ENCODE measurements around the gene SLC36A3. TPM values are rescaled to one million over a fixed set of nuclear protein-coding genes. Genes with fewer than 3 reads are reported as not detected.

The SLC36A3 gene
- total RNA-seq, 1 experiment from 2014 or later, result not detected

GRCh38 chr5:151310932-151311331 is 7.4 kb upstream of the SLC36A3 start:
- Histone ChIP-seq H3K9me2 (ENCODE audit: insufficient read depth) (no peaks in the 10 kb centered on the region), H3K27me3 (ENCODE audit: insufficient read depth, low read length) (no peaks in the 10 kb centered on the region), H4K20me1 (ENCODE audit: insufficient read depth) (no peaks in the 10 kb centered on the region), H3K36me3 (ENCODE audit: control insufficient read depth in 1 of 2, insufficient read depth in 2 of 2, low read length in 2 of 2) (no peaks in the 10 kb centered on the region), H3K9ac (ENCODE audit: low read length) (no peak overlapping the region), H3K4me3 (replicated peaks in 1 of 2; ENCODE audit: low read depth in 1 of 2, low read length in 2 of 2) (no peak overlapping the region), H2AFZ (ENCODE audit: low read depth, low read length, poor library complexity, severe bottlenecking) (no peak overlapping the region), H3K79me2 (ENCODE audit: insufficient read depth, low read length) (no peaks in the 10 kb centered on the region), H3K4me1 (ENCODE audit: control insufficient read depth in 1 of 2, insufficient read depth in 2 of 2, low read length in 2 of 2) (no peaks in the 10 kb centered on the region), H3K9me3 (ENCODE audit: control insufficient read depth in 1 of 2, insufficient read depth in 1 of 2, low read depth in 1 of 2, low read length in 2 of 2) (no peaks in the 10 kb centered on the region), H3K4me2 (ENCODE audit: low read length) (no peak overlapping the region), H3K27ac (ENCODE audit: low read depth, low read length) (no peak overlapping the region)
- DNase-seq (ENCODE audit: low read depth, low spot score) (no peak), ATAC-seq (no peak)
- ChIA-PET POLR2A (no interaction called here), RAD21 (ENCODE audit: low non-redundant PET in 1 of 2, low total read pairs in 2 of 2, uncharacterized antibody in 2 of 2, unreplicated experiment in 2 of 2) (interaction anchor here in 1 of 2 experiments (0.6 kb wide), 1 partner anchor 74 kb away, joined by 4 read pairs; no protein-coding TSS in a partner anchor), CTCF (no interaction called here)
- TF ChIP-seq EZH2phosphoT487 (IDR thresholded peaks at IDR 0.05; ENCODE audit: borderline replicate concordance) (no peak), ELF1 (IDR thresholded peaks at IDR 0.05; ENCODE audit: borderline replicate concordance, low read depth) (no peak), EZH2 (IDR thresholded peaks at IDR 0.05) (no peak), ZFX (IDR thresholded peaks at IDR 0.05) (no peak), REST (IDR thresholded peaks at IDR 0.05; ENCODE audit: low read depth) (no peak), SIN3A (IDR thresholded peaks at IDR 0.05; ENCODE audit: low read depth) (no peak), ZBTB33 (IDR thresholded peaks at IDR 0.05; ENCODE audit: extremely low read depth, insufficient replicate concordance, low read length) (no peak), YY1 (IDR thresholded peaks at IDR 0.05; ENCODE audit: extremely low read depth, insufficient replicate concordance, low read depth, low read length) (no peak), POLR2A (IDR thresholded peaks at IDR 0.05; ENCODE audit: borderline replicate concordance, extremely low read depth, insufficient read depth, insufficient read length) (no peak), RAD21 (IDR thresholded peaks at IDR 0.05; ENCODE audit: low read depth) (no peak), POLR2AphosphoS5 (IDR thresholded peaks at IDR 0.05; ENCODE audit: low read depth, low read length) (no peak), EGR1 (IDR thresholded peaks at IDR 0.05; ENCODE audit: low read depth) (no peak), MAX (IDR thresholded peaks at IDR 0.05) (no peak), TCF7L2 (IDR thresholded peaks at IDR 0.05; ENCODE audit: borderline replicate concordance, extremely low read depth, insufficient read depth, insufficient read length) (no peak), ATF3 (IDR thresholded peaks at IDR 0.05) (no peak), CEBPB (IDR thresholded peaks at IDR 0.05; ENCODE audit: low read depth) (no peak), ZNF274 (IDR thresholded peaks at IDR 0.05; ENCODE audit: low read depth, low read length) (no peak), JUND (IDR thresholded peaks at IDR 0.05) (no peak), CTCF (IDR thresholded peaks at IDR 0.05 in 2 of 3, conservative IDR thresholded peaks at IDR 0.05 in 1 of 3; ENCODE audit: borderline replicate concordance in 1 of 3, insufficient read depth in 1 of 3, low read depth in 2 of 3, low read length in 2 of 3) (no peak)
- intact Hi-C loops (cut with micrococcal nuclease), result loop anchor here (10.0 kb wide), 1 partner anchor 184 kb away; no protein-coding TSS in a partner anchor
- no TSS peak for BruUV-seq (replicated peaks)
